A172 (cell line): Measurements from ENCODE around the gene PPP2R5A. TPM values are rescaled to one million over a fixed set of nuclear protein-coding genes. Genes with fewer than 3 reads are reported as not detected.

Experiments used
- total RNA-seq: library from RNA; depleted of rRNA; stranded (reverse); fragments of >200 nt; shearing (Covaris generic); gene quantifications from 2 replicates; pipeline ENCODE4 v1.2.3, GENCODE V29; 2014; rRNA removed

The PPP2R5A gene
- total RNA-seq, 1 experiment from 2014 or later = 24.4 TPM

Other genes starting within 250 kb of the PPP2R5A start
- 30.1 and 35.8 TPM in 2 replicates for gene INTS7, start 249.9 kb upstream of the PPP2R5A start, total RNA-seq
- 56.6 and 64.7 TPM in 2 replicates for gene DTL, start 249.7 kb upstream of the PPP2R5A start, total RNA-seq
- 24.5 and 28.1 TPM in 2 replicates for gene PACC1, start 129.5 kb downstream of the PPP2R5A start, total RNA-seq
- gene NENF, start 147.5 kb downstream of the PPP2R5A start, total RNA-seq = 113 and 131 TPM in 2 replicates